HG03439 (cell line): Measurements from ENCODE around the gene KLHL8.

Source experiments
- ATAC-seq: cut with Tn5 transposase; IDR thresholded peaks from one replicate; pipeline ENCODE4 v1.9.1; 2021; ENCODE audit warnings: mild to moderate bottlenecking, moderate library complexity; ENCODE audit not compliant: unreplicated experiment

The KLHL8 gene

DNA sequence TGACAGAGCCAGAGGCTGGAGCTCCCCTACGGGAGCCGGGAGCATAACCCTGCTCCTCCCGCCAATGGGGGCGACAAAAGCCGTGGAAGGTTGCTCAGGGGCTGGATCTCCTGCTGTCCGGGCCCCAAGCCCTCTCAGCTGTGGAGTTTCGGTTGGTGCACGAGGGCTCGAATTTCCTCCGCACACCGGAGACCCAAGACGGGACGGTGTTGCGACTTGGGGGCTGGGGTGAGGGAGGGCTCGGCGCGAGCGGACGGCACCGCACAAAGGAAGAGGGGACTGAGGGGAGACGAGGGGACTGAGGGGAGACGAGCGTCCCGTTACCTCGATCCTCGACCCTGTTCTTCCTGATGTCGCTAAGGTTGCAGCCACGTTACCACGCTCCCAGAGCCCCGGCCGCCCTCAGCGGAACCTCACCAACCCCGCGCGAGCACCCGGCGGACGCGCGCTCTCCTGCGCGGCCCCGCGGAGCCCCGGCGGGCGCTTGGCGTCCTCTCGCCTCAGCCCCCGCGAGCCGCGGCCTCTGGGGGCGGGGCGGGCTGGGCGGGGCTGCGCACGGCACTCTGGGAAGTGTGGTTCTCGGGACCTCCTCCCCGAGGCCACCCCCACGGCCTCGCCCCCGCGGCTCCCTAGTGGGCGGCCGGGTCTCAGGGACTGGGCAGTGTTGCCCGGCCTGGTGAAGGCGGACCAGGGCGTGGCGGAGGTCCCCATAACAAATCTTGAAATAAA, at the start of gene KLHL8:
TSS of gene KLHL8 (minus strand) at position 525 of the 729 bp plus-strand sequence. CDS start 25,079 bp downstream, outside the sequence.
- ATAC-seq = peak; percentile 92

DNA sequence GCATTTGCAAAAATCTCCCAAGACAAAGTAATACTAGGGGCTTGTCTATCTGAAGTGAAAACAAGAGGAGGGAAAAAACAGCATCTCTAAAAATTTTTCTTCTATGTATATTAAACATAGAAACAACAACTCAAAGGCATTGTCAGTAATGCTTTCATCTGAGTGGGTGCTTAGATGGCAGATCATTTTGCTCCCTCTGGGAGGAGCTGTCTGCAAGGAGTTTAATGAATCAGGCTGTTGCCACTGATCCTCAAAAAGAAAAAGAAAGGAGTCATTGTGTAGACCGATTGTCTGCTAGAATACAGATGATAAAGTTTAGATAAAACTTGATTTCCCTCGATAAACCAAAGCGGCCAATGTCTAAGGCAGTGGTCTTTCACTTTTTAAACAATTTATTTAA, 49.7 kb upstream of the KLHL8 start:
- no peak for ATAC-seq

DNA sequence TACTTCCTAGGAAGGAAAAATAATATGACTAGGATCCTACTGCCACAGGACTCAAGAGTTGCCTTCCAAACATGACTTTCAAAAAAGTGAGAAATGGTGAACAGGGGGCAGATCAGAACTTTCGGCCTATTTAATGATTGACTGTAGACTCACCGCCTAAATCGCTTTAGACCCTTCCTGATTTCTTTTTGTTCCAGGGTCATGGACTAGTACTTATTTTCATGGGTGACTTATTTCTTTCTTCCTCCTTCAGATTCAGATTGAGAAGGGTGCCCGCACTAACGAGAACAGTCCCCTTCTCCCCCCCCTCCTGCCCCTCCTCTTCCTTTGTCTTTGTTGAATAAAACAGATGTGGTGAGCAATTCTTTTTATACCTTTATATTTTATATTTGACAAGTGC, 48.0 kb upstream of the KLHL8 start:
- no peak for ATAC-seq

DNA sequence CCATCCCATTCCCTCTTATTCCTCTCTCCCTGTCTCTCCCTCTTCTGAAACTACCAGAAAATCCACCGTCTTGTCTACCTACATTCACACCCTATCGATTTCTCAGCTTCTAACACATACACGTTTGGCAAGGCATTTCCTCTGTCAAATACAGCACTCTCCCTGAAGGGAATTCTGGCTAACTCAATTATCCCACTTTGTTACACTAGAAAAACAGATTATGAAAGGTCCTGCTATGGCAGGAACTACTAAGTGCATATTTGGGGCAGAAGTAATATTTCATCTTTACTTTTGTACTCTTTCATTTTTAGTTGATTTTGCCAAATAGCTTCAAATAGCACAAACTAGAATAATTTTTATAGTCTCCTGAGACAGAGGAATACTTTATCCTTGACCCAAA, 46.6 kb upstream of the KLHL8 start:
- ATAC-seq = no peak

DNA sequence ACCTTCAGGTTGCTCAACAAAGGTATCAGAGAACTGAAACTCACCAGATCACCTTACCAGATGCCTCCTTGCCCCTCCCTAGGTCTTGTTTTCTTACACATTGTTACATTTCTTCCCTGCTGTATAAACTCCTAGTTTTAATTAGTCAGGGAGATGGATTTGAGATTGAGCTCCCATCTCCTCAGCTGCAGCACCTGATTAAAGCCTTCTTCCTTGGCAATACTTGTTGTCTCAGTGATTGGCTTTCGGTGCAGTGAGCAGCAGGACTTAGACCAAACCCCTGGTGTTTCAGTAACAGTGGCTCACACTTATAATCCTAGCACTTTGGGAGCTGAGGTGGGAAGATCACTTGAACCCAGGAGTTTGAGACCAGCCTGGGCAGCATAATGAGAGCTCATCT, 42.5 kb upstream of the KLHL8 start:
- no peak for ATAC-seq

DNA sequence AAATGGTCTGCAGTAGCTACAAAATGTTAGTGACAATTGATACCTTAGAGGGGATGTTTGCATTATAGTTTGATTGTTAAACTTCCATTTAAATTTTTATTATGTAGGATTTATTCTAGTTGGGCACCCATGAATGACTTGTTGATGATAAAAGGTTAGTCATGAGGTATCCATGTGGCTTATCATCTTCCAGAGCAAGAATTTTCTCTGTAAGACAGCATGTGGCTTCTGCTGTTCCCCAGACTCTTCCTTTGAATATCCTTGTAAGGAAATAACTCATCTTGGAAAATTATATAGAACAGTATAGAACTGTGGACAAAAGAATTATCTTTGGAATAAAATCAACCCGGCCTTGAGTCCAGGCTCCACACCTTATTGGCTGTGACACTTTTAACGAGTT, 40.1 kb upstream of the KLHL8 start:
- no peak for ATAC-seq

DNA sequence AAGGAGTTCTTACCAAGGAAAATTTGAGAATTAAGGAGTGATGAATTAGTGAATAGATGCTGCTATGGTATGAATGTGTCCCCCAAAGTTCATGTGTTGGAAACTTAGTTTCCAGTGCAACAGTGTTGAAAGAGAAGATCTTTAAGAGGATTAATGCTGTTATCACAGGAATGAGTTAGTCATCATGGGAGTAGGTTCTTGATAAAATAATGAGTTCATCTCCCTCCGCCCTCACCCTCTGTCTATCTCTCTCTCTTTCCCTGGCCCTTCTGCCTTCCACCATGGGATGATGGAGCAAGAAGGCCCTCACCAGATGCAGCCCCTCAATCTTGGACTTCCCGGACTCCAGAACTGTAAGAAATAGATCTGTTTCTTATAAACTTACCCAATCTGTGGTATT, 38.3 kb upstream of the KLHL8 start:
- no peak for ATAC-seq

DNA sequence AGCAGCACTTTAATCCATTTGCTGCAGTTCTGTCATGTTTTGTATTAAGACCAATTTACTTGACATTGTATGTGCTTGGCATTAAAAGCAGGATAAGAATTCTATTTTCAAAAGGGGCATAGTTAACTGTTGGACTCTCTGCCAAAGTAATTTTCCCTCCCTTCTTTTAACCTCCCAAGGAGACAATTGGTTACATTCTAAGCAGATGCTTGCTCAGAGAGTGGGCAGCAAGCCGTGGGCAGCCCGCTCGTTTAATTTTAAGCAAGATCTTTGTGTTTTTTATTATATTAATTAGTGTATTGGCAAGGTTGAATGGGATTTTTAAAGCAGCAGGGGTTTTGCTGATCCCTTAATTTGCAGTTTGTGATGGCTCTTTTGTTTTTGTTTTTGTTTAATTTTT, 37.1 kb upstream of the KLHL8 start:
- ATAC-seq = no peak

DNA sequence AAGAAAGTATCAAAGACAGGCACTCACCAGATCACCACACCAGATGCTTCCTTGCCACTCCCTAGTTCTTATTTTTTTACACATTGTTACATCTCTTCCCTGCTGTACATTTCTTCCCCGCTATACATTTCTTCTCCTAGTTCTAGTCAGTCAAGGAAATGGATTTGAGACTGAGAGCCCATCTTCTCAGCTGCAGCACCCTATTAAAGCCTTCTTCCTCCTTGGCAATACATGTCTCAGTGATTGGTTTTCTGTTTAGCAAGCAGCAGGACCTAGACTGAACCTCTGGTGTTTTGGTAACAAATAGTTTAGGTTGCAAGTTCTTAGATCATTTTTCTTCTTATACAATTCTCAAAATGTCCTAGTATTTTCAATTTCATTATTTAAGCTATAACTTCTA, 35.3 kb upstream of the KLHL8 start:
- no peak for ATAC-seq

DNA sequence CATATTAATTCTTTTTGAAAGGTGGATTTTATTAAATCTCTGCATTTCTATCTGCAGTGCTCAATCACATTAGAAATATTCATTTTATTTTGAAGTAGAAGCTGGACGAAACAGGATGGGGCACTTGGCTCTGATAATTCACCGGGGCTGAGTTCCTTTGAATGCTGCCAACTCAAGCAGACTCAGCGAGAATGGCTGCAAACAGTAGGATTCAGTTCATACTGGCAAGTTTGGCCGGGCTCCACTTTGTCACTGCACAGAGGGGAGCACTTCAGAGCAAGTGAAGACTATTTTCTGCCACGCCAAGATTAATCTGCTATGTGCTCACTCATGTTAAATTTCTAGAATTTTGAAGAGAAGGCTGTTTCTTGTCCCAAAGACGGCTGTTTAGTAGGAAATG, 30.7 kb upstream of the KLHL8 start:
- ATAC-seq = no peak

DNA sequence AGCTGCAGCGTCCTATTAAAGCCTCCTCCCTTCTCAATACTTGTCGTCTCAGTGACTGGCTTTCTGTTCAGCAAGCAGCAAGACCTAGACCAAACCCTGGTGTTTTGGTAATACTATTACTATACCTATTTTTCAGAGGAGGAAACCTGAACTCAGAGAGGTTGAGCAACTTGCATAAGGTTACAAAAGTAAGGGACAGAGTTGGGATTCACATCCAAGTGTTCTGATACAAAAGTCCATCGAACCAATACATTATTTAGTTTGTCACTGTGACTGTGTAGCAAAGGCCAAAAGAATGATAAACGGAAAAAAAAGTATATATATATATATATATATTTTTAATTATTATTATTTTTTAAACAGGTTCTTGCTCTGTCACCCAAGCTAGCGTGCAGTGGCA, 29.9 kb upstream of the KLHL8 start:
- ATAC-seq = no peak

DNA sequence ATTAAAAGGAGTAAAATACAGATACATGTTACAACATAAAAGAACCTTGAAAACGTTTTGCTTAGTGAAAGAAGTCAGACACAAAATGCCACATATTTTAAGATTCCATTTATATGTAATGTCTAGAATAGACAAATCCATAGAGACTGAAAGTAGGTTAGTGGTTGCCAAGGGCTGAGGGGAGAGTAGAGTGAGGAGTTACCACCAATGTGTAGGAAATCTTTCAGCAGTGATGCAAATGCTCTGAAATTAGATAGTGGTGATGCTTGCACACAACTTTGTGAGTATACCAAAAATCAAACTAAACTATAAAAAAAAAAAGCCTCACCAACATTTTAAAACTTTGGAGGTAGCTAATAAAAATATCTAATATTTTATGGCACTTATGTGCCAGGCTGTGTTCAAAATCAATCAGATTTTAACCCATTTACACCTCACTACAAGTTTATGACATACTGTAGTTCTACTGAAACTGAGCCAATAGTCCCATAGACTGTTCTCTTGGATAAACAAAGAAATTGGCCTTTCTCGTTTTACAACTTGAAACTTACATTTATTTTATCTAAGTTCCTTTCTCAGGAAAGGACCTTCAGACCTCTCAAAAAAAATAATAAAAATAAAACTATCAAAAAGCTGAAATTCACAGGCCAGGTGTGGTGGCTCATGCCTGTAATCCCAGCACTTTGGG, 29.1 kb upstream of the KLHL8 start:
- no peak for ATAC-seq

DNA sequence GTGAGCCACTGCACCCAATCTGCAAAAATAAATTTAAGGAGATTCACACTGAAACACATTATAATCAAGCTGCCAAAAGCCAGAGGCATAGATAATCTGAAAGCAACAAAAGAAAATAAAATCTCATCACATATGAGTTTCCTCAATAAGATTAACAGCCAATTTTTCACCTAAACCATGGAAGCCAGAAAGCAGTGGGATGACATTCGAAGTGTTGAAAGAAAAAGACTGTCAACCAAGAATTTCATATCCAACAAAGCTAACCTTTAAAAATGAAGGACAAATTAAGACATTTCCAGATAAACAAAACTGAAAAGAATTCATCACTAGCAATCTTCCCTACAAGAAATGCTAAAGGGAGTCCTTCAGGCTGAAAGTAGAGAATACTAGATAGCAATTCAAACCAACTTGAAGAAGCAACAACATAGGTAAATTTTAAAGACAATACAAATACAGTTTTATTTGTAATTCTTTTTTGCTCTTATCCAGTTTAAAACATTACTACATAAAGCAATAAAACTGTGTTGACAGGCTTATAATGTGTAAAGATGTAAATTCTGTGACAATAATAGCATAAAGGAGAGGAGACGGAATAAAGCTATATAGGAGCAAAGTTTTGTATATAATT, 23.1 kb upstream of the KLHL8 start:
- no peak for ATAC-seq

DNA sequence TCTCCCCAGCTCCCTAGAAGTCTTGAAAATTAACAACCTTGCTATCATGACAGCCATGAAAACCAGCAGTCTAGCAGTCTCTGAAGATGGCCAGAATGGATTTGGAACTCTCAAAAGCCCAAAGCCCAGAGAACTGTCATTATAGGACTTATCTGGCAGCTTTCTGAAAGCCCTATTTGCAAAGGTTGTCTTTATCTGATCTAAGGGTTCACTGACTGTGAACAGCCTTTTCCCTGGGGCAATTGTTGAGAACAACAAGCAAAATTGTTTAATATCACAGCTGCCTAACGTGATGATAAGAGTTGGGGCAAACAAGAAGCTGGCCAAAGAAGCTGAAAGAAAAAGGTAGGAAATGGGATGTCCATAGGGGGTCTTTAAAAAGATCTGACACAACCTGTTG, 20.9 kb upstream of the KLHL8 start:
- ATAC-seq = no peak

DNA sequence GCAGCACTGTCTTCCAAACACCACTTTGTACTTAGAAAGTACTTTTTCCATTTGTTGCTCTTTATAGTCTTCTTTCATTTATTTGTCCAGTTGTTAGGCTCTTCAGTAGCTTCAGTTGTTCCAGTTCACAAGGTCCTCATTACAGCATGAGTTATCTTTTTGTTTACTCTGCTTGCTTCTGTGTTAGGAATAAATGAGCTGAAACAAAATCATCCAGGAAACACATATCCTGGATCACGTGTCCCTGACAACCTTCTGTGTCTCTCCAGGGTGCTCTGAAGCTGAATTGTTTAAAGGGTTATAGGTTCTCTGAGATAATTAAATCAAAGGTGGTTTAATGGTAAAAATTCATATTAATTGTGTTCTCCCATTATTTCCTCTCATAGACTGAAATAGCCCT, 19.9 kb upstream of the KLHL8 start:
- no peak for ATAC-seq

DNA sequence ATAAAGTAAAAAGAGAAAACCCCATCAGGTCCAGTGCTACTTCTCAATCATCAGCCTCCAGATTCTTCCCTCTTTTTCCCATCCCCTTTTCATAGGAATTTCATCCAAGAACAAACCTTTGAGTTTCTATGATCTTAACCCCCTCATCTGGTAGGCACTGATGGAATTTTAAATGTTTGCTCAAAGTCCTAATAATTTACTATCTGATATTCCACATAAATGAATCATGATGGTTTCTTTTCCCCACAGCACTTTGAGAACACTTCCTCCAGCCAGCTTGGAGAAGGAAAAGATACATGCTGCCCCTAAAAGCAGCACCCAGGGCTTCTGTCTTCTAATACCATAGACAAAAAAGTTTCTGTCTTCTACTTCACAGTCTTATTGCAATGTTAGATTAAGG, 19.4 kb upstream of the KLHL8 start:
- no peak for ATAC-seq

DNA sequence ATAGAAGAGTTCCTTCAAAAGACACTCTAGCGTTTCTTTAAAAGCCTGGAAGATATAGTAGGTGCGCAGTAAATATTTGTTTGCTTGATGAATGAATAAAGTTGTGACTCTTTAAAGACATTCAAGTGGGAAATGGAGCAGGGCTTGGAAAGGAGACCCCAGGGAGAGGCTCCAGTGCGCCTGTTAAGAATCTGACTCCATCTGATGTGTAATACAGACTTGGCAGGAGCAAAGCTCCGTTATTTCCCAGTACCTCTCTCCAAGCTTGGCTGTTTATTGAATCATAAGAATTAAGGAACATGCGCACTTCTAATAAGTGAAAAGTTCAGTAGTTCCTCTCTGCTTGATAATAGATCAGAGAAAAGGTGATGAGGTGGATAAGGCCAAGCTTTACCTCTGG, 18.8 kb upstream of the KLHL8 start:
- ATAC-seq = no peak

DNA sequence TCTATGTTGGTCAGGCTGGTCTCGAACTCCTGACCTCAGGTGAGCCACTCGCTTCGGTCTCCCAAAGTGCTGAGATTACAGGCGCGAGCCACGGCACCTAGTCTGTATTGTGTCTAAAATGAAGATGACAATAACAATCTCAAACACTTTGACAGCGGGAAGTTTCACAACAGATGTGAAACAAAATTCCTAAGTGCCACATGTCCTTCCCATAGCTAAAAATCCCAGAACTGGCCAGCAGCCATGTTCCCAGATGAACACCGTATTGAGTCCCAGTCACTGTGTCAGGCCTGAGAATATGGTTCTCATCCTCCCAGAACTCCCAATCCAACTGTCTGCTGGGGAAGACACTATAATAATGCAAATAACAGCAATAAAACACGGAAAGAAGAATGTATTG, 16.4 kb upstream of the KLHL8 start:
- no peak for ATAC-seq

DNA sequence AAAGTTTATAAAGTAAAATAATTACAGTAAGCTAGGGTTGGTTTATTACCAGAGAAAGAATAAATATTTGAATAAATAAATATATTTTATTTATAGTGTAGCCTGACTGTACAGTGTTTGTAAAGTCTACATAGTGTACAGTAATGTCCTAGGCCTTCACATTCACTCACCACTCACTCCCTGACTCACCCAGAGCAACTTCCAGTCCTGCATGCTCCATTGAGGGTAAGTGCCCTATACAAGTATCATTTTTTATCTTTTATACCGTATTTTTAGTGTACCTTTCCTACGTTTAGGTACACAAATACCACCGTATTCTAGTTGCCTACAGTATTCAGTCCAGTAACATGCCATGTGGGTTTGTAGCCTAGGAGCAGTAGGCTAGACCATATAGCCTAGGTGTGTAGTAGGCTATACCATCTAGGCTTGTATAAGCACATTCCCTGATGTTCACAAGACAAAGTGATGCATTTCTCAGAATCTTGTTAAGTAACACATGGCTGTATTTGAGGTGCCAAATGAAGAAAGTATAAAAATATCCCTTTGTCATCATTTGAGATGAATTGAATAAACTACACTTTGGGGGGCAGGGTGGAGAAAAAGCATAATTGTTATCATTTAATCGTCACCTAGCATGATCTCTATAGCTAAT, 14.7 kb upstream of the KLHL8 start:
- no peak for ATAC-seq

DNA sequence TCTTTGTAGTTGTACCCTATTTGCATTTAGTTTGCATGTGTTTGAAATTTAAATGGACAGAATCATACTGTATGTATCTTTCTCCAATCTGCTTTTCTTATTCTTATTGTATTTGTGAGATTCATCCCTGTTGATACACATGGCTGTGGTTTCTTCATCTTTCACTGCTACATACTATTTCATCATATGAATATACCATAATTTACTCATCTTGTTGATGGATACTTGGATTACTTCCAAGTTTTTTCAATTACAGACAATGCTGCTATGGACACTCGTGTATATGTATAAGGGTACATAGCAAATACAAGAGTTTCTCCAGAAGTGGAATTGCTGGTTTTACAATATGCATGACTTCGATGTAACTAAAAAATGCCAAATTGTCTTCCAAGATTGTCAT, 11.8 kb upstream of the KLHL8 start:
- ATAC-seq = no peak

DNA sequence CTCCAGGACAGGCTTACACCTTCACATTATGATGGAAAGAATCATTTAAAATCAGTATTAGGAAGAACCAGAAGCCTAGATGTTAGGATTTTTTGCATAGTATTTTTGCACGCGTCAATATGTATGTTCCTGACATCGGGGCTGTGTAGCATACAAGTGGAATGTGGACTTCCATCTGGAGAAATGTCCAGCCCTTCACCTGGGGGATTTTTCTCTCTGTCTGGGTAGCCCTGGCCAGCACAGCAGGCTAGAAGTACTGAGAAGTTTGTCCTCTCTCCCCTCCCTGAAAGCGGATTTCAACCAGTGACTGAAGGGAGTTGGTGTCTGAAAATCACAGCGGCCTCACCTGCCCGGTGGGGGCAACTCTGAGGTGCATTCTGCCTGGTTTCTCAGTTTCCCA, 10.4 kb upstream of the KLHL8 start:
- ATAC-seq = no peak

DNA sequence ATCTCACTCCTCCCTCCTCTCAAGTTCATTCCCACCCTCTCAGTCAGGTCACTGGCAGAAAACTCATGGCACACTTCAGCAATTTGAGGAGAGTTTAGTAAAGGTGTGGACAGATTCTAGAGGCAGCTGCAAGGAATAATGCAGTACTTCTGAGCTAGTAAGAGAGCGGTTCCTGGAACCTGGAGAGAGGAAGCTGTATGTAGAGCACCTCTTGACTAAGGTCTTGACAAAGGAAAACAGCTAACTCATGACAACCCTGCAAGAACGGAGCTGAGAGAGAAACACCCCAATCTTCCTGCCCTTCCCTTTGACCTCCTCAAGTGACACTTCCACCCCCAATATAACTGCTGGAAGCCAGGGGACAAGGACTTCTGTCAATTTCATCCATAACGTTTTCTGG, 9.6 kb upstream of the KLHL8 start:
- ATAC-seq = no peak
